ENCODE data around the gene OR2G2. TPM values are rescaled to one million over a fixed set of nuclear protein-coding genes. Genes with fewer than 3 reads are reported as not detected.

Gene OR2G2
- total RNA-seq, 1 donor from 2014 or later, result not detected

GRCh38 chr1:247548092-247548491 is 40.1 kb upstream of the OR2G2 start:
- no peaks in the 10 kb centered on the region for H3K9me3 Mint-ChIP-seq
- no peaks in the 10 kb centered on the region for H3K4me1 Mint-ChIP-seq (ENCODE audit: unreplicated experiment)
- no peaks in the 10 kb centered on the region for H3K27me3 Mint-ChIP-seq
- no peak for DNase-seq (ENCODE audit: extremely low spot score, unreplicated experiment)
- H3K4me3 Mint-ChIP-seq, result no peak overlapping the region
- H3K36me3 Mint-ChIP-seq, result no peaks in the 10 kb centered on the region
- TF ChIP-seq, protein P1, sequence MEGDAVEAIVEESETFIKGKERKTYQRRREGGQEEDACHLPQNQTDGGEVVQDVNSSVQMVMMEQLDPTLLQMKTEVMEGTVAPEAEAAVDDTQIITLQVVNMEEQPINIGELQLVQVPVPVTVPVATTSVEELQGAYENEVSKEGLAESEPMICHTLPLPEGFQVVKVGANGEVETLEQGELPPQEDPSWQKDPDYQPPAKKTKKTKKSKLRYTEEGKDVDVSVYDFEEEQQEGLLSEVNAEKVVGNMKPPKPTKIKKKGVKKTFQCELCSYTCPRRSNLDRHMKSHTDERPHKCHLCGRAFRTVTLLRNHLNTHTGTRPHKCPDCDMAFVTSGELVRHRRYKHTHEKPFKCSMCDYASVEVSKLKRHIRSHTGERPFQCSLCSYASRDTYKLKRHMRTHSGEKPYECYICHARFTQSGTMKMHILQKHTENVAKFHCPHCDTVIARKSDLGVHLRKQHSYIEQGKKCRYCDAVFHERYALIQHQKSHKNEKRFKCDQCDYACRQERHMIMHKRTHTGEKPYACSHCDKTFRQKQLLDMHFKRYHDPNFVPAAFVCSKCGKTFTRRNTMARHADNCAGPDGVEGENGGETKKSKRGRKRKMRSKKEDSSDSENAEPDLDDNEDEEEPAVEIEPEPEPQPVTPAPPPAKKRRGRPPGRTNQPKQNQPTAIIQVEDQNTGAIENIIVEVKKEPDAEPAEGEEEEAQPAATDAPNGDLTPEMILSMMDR (conservative IDR thresholded peaks at IDR 0.05), result no peak
- no peak overlapping the region for H3K27ac Mint-ChIP-seq

DNA sequence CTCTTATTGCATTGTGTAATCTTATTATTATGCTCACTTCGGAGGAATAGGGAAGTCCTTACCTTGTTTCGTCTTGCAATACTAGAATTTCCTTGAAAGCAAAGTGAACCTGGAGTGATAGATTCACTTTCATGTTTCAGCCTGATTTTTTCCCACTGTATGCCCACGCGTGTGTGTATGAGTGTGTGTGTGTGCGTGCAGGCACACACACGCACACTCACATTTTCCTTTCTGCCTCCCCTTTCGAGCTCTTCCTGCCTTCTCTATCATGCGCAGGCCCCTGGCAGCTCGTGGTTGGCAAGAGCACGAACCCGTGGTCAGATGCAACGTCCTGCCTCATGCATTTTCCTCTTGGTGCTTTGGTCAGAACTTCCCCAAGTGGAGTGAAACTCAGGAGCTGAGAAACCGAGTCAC is 39.4 kb upstream of the OR2G2 start, which contains the start of gene GCSAML:
Gene GCSAML (plus strand): TSS at position 366 of the 414 bp plus-strand sequence. CDS start 58 bp downstream, outside the sequence.
- H3K9me3 Mint-ChIP-seq, result no peaks in the 10 kb centered on the region
- no peak for DNase-seq (ENCODE audit: extremely low spot score, unreplicated experiment)
- no peak within 1 kb of the TSS for H3K4me3 Mint-ChIP-seq
- TF ChIP-seq, protein P1 (conservative IDR thresholded peaks at IDR 0.05), result no peak
- H3K27ac Mint-ChIP-seq, result no peak within 1 kb of the TSS
- H3K27me3 Mint-ChIP-seq, result no peaks in the 10 kb centered on the region
- H3K4me1 Mint-ChIP-seq (ENCODE audit: unreplicated experiment), result no peaks in the 10 kb centered on the region
- H3K36me3 Mint-ChIP-seq, result no peaks in the 10 kb centered on the region

DNA sequence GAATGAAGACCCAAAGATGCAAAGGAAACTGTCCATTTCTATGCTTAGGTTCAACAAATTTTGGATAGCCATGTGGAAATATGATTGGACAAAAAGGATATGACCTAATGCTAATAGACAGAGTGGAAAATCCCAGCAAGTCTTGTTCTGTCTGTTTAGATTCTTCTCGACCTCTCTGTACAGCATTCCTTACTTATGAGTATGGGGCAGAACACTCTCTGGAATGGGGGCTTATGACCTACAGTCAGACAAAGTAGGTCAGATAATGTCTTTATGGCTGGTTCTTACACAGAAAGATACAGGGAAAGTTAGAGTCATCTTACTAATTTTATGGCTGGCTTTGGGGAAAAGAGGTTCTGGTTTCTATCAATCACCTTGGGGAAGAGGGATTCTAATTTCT is 36.4 kb upstream of the OR2G2 start:
- H3K9me3 Mint-ChIP-seq, result no peaks in the 10 kb centered on the region
- no peak overlapping the region for H3K4me3 Mint-ChIP-seq
- no peaks in the 10 kb centered on the region for H3K4me1 Mint-ChIP-seq (ENCODE audit: unreplicated experiment)
- H3K27me3 Mint-ChIP-seq, result no peaks in the 10 kb centered on the region
- no peak overlapping the region for H3K27ac Mint-ChIP-seq
- no peak for DNase-seq (ENCODE audit: extremely low spot score, unreplicated experiment)
- TF ChIP-seq, protein P1 (conservative IDR thresholded peaks at IDR 0.05), result no peak
- no peaks in the 10 kb centered on the region for H3K36me3 Mint-ChIP-seq

DNA sequence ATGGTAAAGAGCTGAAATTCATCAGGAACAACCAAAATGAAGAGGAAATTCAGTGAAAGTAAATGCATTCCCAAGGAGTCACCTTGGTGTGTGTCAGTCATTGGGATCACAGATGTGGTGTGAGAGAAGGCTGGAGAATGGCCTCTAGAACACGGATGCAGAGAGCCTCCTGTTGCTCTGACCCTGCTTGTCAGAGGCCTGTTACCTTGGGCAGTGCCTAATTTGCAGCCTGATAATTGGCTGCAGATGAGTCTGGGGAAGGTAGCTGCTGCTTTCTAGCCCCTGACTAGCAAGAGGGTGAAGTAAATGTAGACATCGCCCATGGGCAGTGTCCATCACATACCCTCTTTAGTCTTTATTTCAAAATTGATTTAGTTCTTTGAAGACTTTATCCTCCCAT is 35.9 kb upstream of the OR2G2 start:
- H3K36me3 Mint-ChIP-seq, result no peaks in the 10 kb centered on the region
- TF ChIP-seq, protein P1 (conservative IDR thresholded peaks at IDR 0.05), result no peak
- no peak for DNase-seq (ENCODE audit: extremely low spot score, unreplicated experiment)
- H3K9me3 Mint-ChIP-seq, result no peaks in the 10 kb centered on the region
- H3K27me3 Mint-ChIP-seq, result no peaks in the 10 kb centered on the region
- H3K27ac Mint-ChIP-seq, result no peak overlapping the region
- H3K4me1 Mint-ChIP-seq (ENCODE audit: unreplicated experiment), result no peaks in the 10 kb centered on the region
- no peak overlapping the region for H3K4me3 Mint-ChIP-seq

DNA sequence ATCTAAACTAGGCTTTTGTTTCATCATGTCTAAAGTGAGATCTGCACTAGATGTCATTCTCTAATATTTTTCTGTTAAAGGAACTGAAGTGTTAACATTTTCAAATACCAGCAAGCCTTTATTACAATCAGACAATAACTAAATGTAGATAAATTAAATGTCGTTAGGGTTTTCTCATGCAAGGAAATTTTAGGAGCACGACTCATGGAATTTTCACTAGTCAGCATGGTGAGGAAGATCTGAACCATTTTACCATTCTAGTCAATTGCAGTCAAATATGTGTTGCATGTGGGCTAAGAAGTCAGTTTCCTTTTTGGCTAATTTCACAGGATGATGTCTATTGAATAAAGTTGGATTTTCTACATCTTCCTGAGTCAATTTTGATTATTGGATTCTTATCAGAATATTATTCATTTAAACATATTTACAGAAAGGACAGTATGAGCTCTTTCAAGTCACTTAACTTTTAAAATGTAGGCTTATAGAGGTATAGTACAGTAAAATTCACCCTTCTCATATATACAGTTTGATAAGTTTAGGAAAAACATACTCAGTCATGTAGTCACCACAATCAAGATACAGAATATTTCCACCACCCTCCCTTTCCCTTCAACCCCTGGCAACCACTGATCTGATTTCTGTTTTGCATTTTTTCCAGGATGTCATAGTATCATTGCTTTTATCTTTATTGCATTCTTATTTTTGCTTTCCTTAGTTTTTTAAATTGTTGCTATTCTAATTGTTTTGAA is 30.1 kb upstream of the OR2G2 start:
- no peaks in the 10 kb centered on the region for H3K4me1 Mint-ChIP-seq (ENCODE audit: unreplicated experiment)
- H3K27ac Mint-ChIP-seq, result no peak overlapping the region

More for the DNA sequence above, 30.1 kb upstream of the OR2G2 start:
- TF ChIP-seq, protein P1 (conservative IDR thresholded peaks at IDR 0.05), result no peak
- Mint-ChIP-seq H3K4me3 (no peak overlapping the region), H3K9me3 (no peaks in the 10 kb centered on the region), H3K27me3 (no peaks in the 10 kb centered on the region), H3K36me3 (no peaks in the 10 kb centered on the region)
- DNase-seq (ENCODE audit: extremely low spot score, unreplicated experiment), result no peak
